PFSK-1 (cell line): ENCODE results near the gene STAU1.

Source experiments
- FOXP2 ChIP-seq: optimal IDR thresholded peaks from 2 replicates; pipeline ENCODE3; 2011; ENCODE audit warnings: borderline replicate concordance, control low read depth, inconsistent platforms; ENCODE audit not compliant: insufficient read depth; ENCODE audit errors: extremely low read length, extremely low read depth
- POLR2AphosphoS5 ChIP-seq: IDR thresholded peaks from 2 replicates; pipeline ENCODE4 v1.6.1; 2012; ENCODE audit warnings: low read depth, mild to moderate bottlenecking, control low read depth, low read length, moderate library complexity
- SIN3A ChIP-seq: IDR thresholded peaks from 2 replicates; pipeline ENCODE4 v1.6.1; 2012; ENCODE audit warnings: mild to moderate bottlenecking, low read length, moderate library complexity, borderline replicate concordance; ENCODE audit not compliant: insufficient read depth

DNA sequence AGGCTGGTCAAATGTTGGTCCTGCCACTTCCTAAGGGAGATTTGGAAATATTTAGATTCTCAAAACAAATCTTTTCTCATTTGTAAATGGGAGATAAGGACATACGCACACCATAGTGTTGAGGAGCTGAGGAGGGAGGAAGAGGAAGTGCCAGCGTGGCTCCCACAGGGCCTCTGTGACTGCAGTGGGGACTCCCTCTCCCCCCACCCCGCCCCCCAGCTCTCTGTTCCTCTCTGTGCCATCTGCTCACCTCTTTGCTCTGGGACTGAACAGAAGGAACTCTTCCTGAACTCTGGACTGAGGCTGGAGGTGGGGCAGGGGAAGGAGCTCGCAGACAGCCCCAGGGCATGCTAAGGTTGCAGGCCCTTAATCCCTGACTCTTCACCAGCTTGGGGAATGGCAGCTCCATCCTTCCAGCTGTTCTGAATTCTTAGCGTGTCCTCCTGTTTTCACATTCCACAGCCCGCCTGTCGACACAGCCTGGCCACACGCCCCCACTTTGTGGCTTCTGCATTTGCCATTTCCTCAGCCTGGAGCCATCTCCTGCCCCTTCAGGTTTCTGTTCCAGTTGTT, 42.5 kb upstream of the STAU1 start:
- TF ChIP-seq POLR2AphosphoS5 (no peak), SIN3A (no peak), FOXP2 (no peak)
